AG09319 (cell line): ENCODE measurements around the gene STK4.

Experiments used
- DNase-seq: peaks from one replicate; pipeline ENCODE4 v3.0.0-alpha.2; 2010; ENCODE audit warnings: low read depth; ENCODE audit errors: extremely low read depth
- TF ChIP-seq, protein P1 (sequence below): IDR thresholded peaks from 2 replicates; pipeline ENCODE4 v1.5.1; 2011; ENCODE audit warnings: low read depth, mild to moderate bottlenecking, inconsistent platforms, low read length, moderate library complexity

STK4 gene

DNA sequence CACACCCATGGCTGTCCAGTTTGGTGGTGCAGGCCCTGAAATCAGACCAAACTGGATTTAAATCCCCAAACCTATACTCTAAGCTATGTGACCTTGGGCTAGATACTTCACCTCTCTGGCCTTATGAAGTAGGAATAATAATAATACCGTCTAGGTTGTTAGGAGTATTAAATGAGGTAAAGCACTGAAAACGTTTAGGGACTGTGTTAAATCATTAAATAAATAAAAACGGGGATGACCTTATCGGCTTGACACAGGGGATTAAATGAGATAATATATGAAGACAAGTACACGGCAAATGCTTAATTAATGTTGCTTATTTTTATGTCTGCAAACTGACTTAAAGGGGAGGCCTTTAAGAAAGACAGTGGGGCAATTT, 672 bp upstream of the STK4 start:
- TF ChIP-seq, protein P1, sequence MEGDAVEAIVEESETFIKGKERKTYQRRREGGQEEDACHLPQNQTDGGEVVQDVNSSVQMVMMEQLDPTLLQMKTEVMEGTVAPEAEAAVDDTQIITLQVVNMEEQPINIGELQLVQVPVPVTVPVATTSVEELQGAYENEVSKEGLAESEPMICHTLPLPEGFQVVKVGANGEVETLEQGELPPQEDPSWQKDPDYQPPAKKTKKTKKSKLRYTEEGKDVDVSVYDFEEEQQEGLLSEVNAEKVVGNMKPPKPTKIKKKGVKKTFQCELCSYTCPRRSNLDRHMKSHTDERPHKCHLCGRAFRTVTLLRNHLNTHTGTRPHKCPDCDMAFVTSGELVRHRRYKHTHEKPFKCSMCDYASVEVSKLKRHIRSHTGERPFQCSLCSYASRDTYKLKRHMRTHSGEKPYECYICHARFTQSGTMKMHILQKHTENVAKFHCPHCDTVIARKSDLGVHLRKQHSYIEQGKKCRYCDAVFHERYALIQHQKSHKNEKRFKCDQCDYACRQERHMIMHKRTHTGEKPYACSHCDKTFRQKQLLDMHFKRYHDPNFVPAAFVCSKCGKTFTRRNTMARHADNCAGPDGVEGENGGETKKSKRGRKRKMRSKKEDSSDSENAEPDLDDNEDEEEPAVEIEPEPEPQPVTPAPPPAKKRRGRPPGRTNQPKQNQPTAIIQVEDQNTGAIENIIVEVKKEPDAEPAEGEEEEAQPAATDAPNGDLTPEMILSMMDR = no peak

DNA sequence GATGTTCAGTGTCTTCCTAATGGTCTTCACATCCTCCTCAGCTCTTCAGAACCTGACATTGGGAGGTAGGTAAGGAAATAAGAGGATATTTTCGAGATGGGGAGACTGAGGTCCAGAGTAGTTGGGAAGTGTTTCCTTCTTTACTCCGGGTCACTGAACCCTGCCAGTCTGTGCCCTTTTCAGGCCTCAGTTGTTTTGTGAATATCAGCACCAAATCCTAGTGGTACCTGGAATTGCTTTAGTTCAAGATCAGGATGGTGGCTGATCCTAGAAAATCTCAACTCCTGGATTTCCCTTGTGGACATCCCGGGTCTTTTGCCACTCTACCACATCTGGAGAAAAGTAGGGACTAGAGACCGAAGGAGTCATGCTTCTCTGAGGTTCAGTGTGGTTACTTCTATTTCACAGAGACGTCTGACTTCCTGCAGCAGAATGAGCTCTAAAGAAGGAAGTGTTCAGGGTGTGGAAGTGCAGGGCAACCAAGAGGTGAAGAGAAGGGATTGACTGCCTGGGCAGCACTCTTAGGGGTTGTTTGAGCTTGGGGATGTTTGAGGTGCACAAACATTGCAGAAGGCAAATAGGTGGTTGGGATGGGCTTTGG, 995 bp downstream of the STK4 start:
- TF ChIP-seq, protein P1 = no peak
- no peak for DNase-seq

More for the DNA sequence above, 672 bp upstream of the STK4 start:
- no peak for DNase-seq

DNA sequence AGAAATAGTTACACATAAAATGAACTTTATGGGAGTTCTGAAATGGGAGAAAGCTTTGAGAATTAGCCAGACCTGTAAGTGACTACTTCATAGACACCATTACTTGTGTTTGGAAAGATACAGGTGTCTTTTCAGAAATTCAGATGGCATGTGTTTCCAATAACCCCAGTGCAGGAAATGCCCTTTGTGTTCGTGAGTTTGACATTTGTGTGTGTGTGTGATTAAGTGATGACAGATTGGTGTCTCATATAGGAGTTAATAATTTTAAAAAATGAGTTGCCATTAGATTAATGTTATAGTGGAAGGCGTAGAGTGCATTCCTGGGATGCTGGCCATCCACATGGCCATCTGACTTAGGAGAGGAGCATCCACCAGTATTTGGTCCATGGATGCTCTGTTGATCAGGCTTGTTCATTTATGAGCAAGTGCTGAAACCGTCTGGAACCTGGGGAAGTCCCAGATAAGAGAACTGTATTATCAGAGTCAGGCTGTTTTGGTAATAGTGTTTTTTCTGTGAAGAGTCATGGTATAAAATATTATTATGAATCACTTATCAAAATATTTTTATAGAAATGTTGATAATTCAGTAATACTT, 3.1 kb downstream of the STK4 start:
- no peak for DNase-seq
- TF ChIP-seq, protein P1 = no peak

DNA sequence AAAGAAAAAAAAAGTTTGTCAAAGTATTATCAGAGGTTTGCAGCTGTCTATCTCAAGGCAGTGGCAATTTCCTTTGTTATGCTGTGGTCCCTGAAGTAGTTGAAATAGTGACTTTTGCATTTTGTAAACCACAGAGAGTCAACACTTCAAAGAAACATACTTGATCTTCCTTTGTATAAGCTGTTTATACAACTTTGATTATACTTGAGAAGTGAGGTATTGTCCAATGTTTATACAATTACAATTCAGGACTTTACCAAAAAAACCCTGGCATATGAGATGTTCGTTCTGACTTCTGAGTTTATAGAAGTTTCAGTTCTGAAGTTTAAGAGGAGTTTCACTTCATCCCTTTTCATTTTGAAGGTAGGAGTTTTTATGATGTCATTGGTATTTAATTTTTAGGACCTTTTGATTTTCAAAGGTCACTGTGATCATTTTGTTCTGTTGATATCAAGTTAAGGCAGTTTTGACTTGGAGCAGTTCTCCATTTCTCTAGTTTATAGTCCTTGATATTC, 4.0 kb downstream of the STK4 start:
- no peak for DNase-seq
- TF ChIP-seq, protein P1 = no peak

DNA sequence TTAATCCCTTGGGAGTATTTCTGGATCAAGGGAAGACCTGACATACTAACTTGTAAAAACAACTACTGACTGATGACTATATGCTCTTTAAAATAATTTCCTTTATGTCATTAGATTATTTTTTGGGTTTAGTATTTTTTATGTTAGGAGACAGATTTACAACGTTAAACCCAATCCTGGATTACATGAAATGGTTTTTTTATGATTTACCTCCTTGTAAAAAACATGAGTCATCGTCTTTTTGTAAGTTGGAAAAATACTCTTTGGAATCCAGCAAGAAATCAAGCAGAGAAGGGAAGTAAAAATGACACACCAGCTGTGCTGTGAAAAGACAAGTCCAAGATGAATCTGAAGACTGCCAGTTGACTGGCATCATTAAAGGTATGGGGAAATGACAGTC, 6.7 kb downstream of the STK4 start:
- no peak for DNase-seq
- TF ChIP-seq, protein P1 = no peak

DNA sequence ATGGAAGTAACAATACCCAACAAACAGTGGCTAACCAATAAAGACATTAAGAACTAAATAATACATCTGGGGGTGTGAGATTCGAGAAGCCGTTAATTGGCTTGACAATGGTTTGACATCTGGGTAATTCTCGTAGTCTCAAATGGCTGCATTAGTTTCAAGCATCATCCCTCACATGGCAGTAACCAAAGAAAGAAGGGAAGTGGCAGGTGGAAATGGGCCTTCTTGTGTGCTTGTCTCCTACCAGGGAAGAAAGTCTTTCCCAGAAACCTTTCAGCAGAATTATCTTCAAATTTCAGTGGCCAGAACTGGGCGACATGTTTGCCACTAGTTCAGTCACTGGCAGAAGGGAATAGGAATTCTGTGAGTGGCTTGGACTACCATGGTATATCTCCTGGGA, 10.4 kb downstream of the STK4 start:
- DNase-seq = no peak
- TF ChIP-seq, protein P1 = no peak

DNA sequence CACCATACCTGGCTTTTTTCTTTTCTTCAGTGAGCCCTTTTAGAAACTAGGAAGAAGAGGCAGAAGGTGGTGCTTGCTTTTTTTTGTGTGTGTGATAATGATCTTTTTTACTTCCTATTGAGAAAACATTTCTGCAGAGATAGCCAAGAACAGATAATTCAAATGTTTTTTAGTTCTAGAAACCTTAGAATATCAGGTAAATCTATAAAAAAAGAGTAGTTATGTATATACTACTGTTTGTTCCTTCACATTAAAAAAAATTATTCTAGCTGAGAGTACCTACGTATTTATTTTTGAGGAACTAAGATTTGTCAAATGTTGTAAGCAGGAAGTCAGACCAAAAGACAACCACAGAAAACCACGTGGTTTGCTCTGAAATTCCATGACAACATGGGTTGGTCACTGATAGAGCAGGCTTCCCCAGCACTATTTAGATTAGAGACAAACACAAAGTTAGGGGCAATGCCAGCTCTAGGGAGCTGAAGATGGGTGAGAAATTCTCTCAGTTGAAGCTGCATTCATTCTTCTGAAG, 12.8 kb downstream of the STK4 start:
- DNase-seq = no peak
- TF ChIP-seq, protein P1 = no peak
